Hematopoietic multipotent progenitor cell treated with erythropoietin and hydrocortisone succinate and interleukin-3 and kit ligand, for 15 days (in vitro differentiated cells): ENCODE measurements around the gene WNT9A.

Experiments used
- DNase-seq: peaks from one replicate; pipeline ENCODE4 v3.0.0-alpha.2; 2015; ENCODE audit warnings: low spot score

Gene WNT9A

GRCh38 chr1:227954163-227954850 lies 6.6 kb upstream of the WNT9A start:
- no peak for DNase-seq

- DNase-seq, result no peak
Measured at GRCh38 chr1:227953022-227953412, 5.3 kb upstream of the WNT9A start.

GRCh38 chr1:227952374-227953021 lies 4.8 kb upstream of the WNT9A start:
- no peak for DNase-seq

- DNase-seq, result no peak
Measured at GRCh38 chr1:227951624-227952373, 4.1 kb upstream of the WNT9A start.

- DNase-seq, result no peak
Measured at GRCh38 chr1:227950735-227951346, 3.1 kb upstream of the WNT9A start.

GRCh38 chr1:227949954-227950734 lies 2.4 kb upstream of the WNT9A start:
- DNase-seq, result no peak

- DNase-seq, result no peak
Measured at GRCh38 chr1:227949341-227949921, 1.7 kb upstream of the WNT9A start.

- no peak for DNase-seq
Measured at GRCh38 chr1:227948493-227949260, 945 bp upstream of the WNT9A start.

GRCh38 chr1:227947386-227947675 lies 401 bp downstream of the WNT9A start:
- DNase-seq, result no peak

GRCh38 chr1:227946624-227947385 lies 927 bp downstream of the WNT9A start:
- no peak for DNase-seq

- DNase-seq, result no peak
Measured at GRCh38 chr1:227945891-227946623, 1.7 kb downstream of the WNT9A start.

GRCh38 chr1:227944931-227945890 lies 2.5 kb downstream of the WNT9A start:
- DNase-seq, result no peak

- DNase-seq, result no peak
Measured at GRCh38 chr1:227944090-227944930, 3.4 kb downstream of the WNT9A start.

- DNase-seq, result no peak
Measured at GRCh38 chr1:227943381-227944089, 4.2 kb downstream of the WNT9A start.

GRCh38 chr1:227942716-227943261 lies 4.9 kb downstream of the WNT9A start:
- DNase-seq, result no peak

- DNase-seq, result no peak
Measured at GRCh38 chr1:227942021-227942715, 5.6 kb downstream of the WNT9A start.
